Thyroid gland (tissue), 4 donors: ENCODE measurements around the gene SPAG17.

Experiments
- CTCF ChIP-seq, 6 experiments: fragments of 200-600 bp in 3 of 6; fragments of 450-650 bp in 3 of 6; sonication (generic) in 3 of 6; IDR thresholded peaks; one replicate each; pipeline ENCODE4 v1.5.1; 2016 to 2019; ENCODE audit warnings: antibody characterized with exemption in 6 of 6, mild to moderate bottlenecking in 2 of 6, inconsistent platforms in 1 of 6, moderate library complexity in 1 of 6
- POLR2A ChIP-seq, 2 donors: fragments of 450-650 bp; IDR thresholded peaks; one replicate each; pipeline ENCODE4 v1.6.1; 2017; ENCODE audit warnings: antibody characterized with exemption in 2 of 2, mild to moderate bottlenecking in 2 of 2, moderate library complexity in 1 of 2

DNA sequence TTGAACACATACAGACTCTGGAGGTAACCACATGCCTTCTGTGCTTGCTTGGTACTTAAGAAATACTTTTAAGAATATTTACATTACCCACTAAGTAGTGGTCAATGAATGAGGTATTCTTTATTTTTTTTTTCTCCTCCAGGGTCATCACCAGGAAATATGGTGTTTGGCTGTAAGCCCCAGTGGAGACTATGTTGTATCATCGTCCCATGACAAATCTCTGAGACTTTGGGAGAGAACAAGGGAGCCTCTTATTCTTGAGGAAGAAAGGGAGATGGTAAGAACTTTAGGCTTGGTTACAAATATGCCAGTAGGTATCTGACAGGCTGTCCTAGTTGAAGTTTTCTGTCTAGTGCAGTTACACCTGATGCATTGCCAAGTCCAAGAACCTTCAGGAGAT, 232.6 kb downstream of the SPAG17 start:
- TF ChIP-seq CTCF (IDR thresholded peaks at IDR 0.05), result no peak
- no peak for TF ChIP-seq POLR2A (IDR thresholded peaks at IDR 0.05)
